T-helper 1 cell treated with Interleukin-12 subunit alpha and Interleukin-12 subunit beta and Interleukin-4 antibody, amounts not matched to agents 30 ng/mL and 1 ng/mL, for 36 hours (primary cell): Measurements from ENCODE around the gene INSR. TPM values are rescaled to one million over a fixed set of nuclear protein-coding genes. Genes with fewer than 3 reads are reported as not detected.

ENCODE experiments used
- intact Hi-C: fragments of 100-400 bp; cut with micrococcal nuclease; formaldehyde crosslinking; loops from one replicate; pipeline ENCODE4 v1.15.1; 2024
- total RNA-seq: library from RNA; stranded (reverse); gene quantifications from 2 replicates; pipeline ENCODE4 v1.2.3, GENCODE V29; 2022

INSR gene
- total RNA-seq, 1 donor from 2014 or later = 0.81 TPM

- intact Hi-C loops = no loop called here
Observed at GRCh38 chr19:7297742-7298141, 3.5 kb upstream of the INSR start.

- intact Hi-C loops = no loop called here
Observed at GRCh38 chr19:7295912-7296536, 1.8 kb upstream of the INSR start.

DNA sequence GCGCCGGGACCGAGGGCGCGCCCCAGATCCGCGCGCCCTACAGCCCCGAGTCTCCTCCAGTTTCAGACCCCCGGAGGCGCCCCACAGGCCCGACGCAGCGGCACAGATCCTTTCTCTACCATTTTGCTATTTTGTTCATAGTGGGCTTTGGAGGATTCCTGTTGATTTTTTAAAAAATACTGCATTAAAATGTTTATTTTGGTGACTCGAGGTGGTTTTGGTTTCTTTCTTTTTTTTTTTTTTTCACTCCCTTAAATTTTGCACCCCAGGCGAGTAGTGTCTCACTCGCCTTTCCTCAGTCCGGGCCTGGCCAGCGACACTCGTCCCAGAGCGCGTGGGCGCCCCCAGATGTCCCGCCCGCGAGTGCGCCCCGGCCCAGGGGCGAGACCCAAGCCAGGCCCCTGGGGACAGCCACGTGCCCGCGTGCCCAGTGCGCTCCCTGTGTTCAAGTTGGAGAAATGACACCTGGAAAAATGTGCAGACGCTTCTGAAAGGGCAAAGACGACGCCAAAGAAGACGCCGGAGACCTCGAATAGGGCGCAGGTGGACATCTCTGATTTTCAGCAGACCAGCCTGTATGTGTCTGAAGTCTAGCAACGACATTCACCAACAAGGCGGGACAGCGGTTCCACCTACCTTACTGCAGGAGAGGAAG is 471 bp upstream of the INSR start:
- intact Hi-C loops = loop anchor here (1.0 kb wide), 1 partner anchor 97 kb away; no protein-coding TSS in a partner anchor

- intact Hi-C loops = no loop called here
Observed at GRCh38 chr19:7292950-7293761, 1.1 kb downstream of the INSR start.

DNA sequence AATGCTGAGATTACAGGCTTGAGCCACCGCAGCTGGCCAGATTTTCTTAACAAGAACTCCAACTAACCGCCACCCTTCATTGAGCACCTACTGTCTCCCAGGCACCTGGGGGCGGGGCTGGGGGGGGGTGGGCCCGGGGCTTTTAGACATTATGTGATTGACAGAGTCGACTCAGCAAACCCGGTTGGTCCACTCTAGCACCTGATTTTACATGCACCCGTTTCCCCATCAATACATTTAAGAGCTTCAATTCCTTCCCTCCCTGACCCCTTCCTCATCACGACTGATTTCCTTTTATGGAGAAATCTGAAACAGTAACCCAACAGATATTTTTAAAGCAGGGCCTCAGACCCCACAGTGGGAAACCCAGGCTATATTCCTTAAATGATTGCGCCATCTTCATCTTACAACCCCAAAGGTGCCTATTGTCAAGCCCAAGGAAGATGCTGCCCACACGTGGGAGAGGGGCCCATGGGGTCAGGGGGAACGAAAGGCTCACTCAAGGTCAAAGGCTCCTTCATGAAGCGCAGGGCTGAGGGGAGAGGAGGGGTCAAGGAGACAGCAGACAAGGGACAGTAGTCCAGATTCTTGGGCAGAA is 1.8 kb downstream of the INSR start:
- intact Hi-C loops = no loop called here

GRCh38 chr19:7288977-7289376 is 5.2 kb downstream of the INSR start:
- intact Hi-C loops = no loop called here

GRCh38 chr19:7288131-7288530 is 6.1 kb downstream of the INSR start:
- intact Hi-C loops = no loop called here

GRCh38 chr19:7287722-7288121 is 6.5 kb downstream of the INSR start:
- intact Hi-C loops = no loop called here

GRCh38 chr19:7280940-7281666 is 13.1 kb downstream of the INSR start:
- intact Hi-C loops = no loop called here

DNA sequence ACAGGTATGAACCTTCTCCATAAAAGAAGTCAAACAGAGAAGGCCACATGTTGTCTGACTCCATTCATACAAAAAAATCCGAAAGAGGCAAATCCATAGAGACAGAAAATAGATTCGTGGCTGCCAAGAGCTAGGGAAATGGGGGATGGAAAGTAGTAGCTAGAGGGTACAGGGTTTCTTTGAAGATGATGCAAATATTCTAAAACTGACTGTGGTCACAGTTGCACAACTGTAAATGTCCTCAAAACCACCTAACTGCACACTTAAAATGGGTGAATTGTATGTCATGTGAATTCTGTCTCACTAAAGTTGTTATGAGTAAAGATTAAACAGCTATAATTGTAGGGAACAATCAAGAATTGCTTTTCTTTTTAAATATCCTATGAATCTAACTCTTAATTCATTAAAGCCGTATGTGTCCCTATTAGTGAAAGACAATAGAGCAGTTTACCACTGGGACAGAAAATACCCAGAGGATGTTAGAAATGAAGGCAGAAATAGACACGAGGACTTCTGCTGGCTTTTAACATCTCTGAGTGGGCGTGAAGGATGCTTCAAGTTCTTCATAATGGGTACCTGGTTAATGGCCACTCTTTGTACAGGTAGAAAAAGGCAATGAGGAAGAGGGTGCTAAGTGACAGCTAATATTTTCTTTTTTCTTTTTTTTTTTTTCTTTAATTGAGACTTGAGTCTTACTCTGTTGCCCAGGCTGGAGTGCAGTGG is 21.2 kb downstream of the INSR start:
- intact Hi-C loops = no loop called here

- intact Hi-C loops = no loop called here
Observed at GRCh38 chr19:7268705-7269098, 25.5 kb downstream of the INSR start.

GRCh38 chr19:7267792-7268704 is 26.2 kb downstream of the INSR start:
- intact Hi-C loops = no loop called here

GRCh38 chr19:7266832-7267231 is 27.4 kb downstream of the INSR start:
- intact Hi-C loops = no loop called here

DNA sequence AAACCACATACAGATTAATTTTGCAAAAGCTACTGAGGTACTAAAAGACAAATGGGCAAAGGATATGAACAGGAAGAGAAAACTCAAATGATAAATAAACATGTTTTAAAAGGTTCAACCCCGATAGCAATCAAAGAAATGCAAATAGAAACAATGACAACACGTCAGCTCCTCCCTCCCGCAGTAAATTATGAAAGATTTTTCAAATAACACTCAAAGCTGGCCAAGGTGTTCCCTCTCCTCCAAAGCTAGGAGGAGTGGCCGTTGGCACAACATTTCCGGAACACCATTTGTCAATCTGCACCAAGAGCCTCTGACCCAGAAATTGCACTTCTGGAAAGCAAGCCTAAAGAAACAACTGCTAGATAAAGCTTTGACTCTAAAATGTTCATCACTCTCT is 28.3 kb downstream of the INSR start:
- intact Hi-C loops = no loop called here

DNA sequence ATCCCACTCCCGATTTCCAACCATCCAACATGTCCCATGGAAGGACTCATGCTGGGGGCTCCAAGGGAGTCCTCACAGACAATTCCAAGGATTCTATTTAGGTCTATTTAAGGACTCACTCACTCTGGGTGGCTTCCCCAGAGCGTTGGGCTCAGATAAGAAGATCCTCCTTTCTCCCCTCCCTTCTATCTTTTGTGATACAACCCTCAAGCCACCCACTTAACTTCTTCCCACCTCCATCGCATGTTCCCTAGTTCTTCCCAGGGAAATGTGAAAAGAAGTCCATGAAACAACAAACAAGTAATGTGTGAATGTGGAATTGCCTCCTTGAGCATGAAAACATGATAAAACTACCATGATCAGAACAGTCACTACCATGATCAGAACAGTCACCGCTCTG is 29.4 kb downstream of the INSR start:
- intact Hi-C loops = no loop called here

- intact Hi-C loops = no loop called here
Observed at GRCh38 chr19:7263521-7263920, 30.7 kb downstream of the INSR start.

- intact Hi-C loops = no loop called here
Observed at GRCh38 chr19:7263066-7263465, 31.1 kb downstream of the INSR start.

DNA sequence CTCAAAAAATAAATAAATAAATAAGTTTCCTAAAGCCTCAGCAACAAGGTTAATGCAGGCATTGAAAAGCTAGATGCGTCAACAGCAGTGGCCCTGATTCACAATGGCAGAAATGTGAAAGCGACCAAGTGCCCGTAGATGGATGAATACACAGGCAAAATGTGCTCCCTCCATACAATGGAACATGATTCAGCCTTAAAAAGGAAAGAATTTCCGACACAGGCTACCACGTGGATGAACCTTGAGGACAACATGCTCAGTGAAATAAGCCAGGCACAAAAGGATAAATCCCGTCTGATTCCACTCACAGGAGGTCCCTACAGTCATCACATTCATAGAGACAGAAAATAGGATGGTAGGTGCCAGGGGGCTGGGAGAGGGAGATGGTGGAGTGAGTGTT is 31.7 kb downstream of the INSR start:
- intact Hi-C loops = no loop called here

- intact Hi-C loops = no loop called here
Observed at GRCh38 chr19:7260161-7260560, 34.1 kb downstream of the INSR start.
